IMR-90 (cell line): ENCODE results near the gene SLIT3. TPM values are rescaled to one million over a fixed set of nuclear protein-coding genes. Genes with fewer than 3 reads are reported as not detected.
A peak's percentile ranks its signal among the peaks of the same experiment; 100 is the strongest.

Experiments used
- ATAC-seq: fragments of 200-7000 bp; cut with Tn5 transposase; 2 replicates; pipeline ENCODE4 v1.9.1; 2020; ENCODE audit warnings: low read depth, mild to moderate bottlenecking, moderate library complexity
- BruUV-seq: library from RNA; stranded (reverse); fragments of 400-500 nt; replicated peaks from 2 replicates; lab custom pipeline; 2021; lab: Mats Ljungman, UMichigan
- CTCF ChIA-PET: fragments of 300-600 bp; formaldehyde crosslinking; extraction: SDS; loops from one replicate; lab custom pipeline; 2021; ENCODE audit warnings: antibody characterized with exemption; lab: Yijun Ruan, JAX
- POLR2A ChIA-PET: fragments of 300-600 bp; sonication (Branson Sonifier 250); formaldehyde crosslinking; loops from one replicate; lab custom pipeline; 2022; ENCODE audit warnings: antibody characterized with exemption; ENCODE audit not compliant: unreplicated experiment; lab: Charles Lee
- DNase-seq: peaks from one replicate; pipeline ENCODE4 v3.0.0; 2013
- H2AFZ ChIP-seq: replicated peaks from 2 replicates; pipeline ENCODE3; 2013; ENCODE audit warnings: low read length, mild to moderate bottlenecking; ENCODE audit not compliant: poor library complexity
- H2AK5ac ChIP-seq: 2 replicates; pipeline ENCODE4 v1.6.1; 2013; ENCODE audit warnings: low read depth, low read length, inconsistent platforms
- H2AK9ac ChIP-seq: replicated peaks from 2 replicates; pipeline ENCODE3; 2013; ENCODE audit warnings: mild to moderate bottlenecking, low read depth, low read length, moderate library complexity; ENCODE audit not compliant: poor library complexity
- H2BK120ac ChIP-seq: 2 replicates; pipeline ENCODE4 v1.6.1; 2013; ENCODE audit warnings: low read depth, low read length, inconsistent platforms
- H2BK15ac ChIP-seq: 3 replicates; pipeline ENCODE4 v1.6.1; 2013; ENCODE audit warnings: low read depth, low read length, inconsistent platforms
- H2BK20ac ChIP-seq: 2 replicates; pipeline ENCODE4 v1.6.1; 2013; ENCODE audit warnings: low read depth, mild to moderate bottlenecking, inconsistent platforms, low read length, moderate library complexity
- H2BK5ac ChIP-seq: 2 replicates; pipeline ENCODE4 v1.6.1; 2013; ENCODE audit warnings: mild to moderate bottlenecking, low read depth, low read length, inconsistent platforms; ENCODE audit not compliant: poor library complexity, severe bottlenecking
- H3K14ac ChIP-seq: replicated peaks from 2 replicates; pipeline ENCODE4 v1.6.1; 2013; ENCODE audit warnings: low read depth, low read length, inconsistent platforms
- H3K18ac ChIP-seq: 2 replicates; pipeline ENCODE4 v1.6.1; 2013; ENCODE audit warnings: low read depth, low read length, control low read depth
- H3K23ac ChIP-seq: 2 replicates; pipeline ENCODE4 v1.6.1; 2013; ENCODE audit warnings: low read depth, low read length, inconsistent platforms
- H3K27ac ChIP-seq: 2 replicates; pipeline ENCODE4 v1.5.1; 2013; ENCODE audit warnings: mild to moderate bottlenecking, control low read depth, low read length; ENCODE audit not compliant: insufficient read depth
- H3K27me3 ChIP-seq: 2 replicates; pipeline ENCODE4 v1.6.1; 2013; ENCODE audit warnings: low read length; ENCODE audit not compliant: control insufficient read depth, insufficient read depth
- H3K36me3 ChIP-seq: 2 replicates; pipeline ENCODE4 v1.6.1; 2013; ENCODE audit warnings: low read length, mixed read lengths; ENCODE audit not compliant: control insufficient read depth, insufficient read depth
- H3K4ac ChIP-seq: 2 replicates; pipeline ENCODE4 v1.6.1; 2013; ENCODE audit warnings: low read depth, low read length, inconsistent platforms
- H3K4me1 ChIP-seq: 2 replicates; pipeline ENCODE4 v1.6.1; 2013; ENCODE audit warnings: low read length, mixed read lengths; ENCODE audit not compliant: control insufficient read depth, insufficient read depth
- H3K4me2 ChIP-seq: 2 replicates; pipeline ENCODE4 v1.6.1; 2013; ENCODE audit warnings: low read depth, mild to moderate bottlenecking, control low read depth, low read length, moderate library complexity
- H3K4me3 ChIP-seq: 2 replicates; pipeline ENCODE4 v1.5.1; 2013; ENCODE audit warnings: low read depth, mild to moderate bottlenecking, control low read depth, low read length, moderate library complexity; ENCODE audit not compliant: insufficient read depth
- H3K56ac ChIP-seq: 2 replicates; pipeline ENCODE4 v1.6.1; 2013; ENCODE audit warnings: low read length, inconsistent platforms; ENCODE audit not compliant: insufficient read depth; ENCODE audit errors: extremely low read depth
- H3K79me1 ChIP-seq, 2 experiments: 2 replicates each; pipeline ENCODE4 v1.6.1; 2013; ENCODE audit warnings: low read length in 2 of 2, inconsistent platforms in 1 of 2, low read depth in 1 of 2
- H3K9ac ChIP-seq: 2 replicates; pipeline ENCODE4 v1.6.1; 2013; ENCODE audit warnings: low read depth, low read length, control low read depth
- H3K9me1 ChIP-seq: 2 replicates; pipeline ENCODE4 v1.6.1; 2013; ENCODE audit warnings: low read length, inconsistent platforms; ENCODE audit not compliant: insufficient read depth
- H3K9me3 ChIP-seq: 2 replicates; pipeline ENCODE4 v1.6.1; 2013; ENCODE audit warnings: low read length; ENCODE audit not compliant: control insufficient read depth, insufficient read depth
- H4K20me1 ChIP-seq: 2 replicates; pipeline ENCODE4 v1.6.1; 2013; ENCODE audit warnings: low read length, inconsistent platforms; ENCODE audit not compliant: insufficient read depth
- H4K5ac ChIP-seq: 2 replicates; pipeline ENCODE4 v1.6.1; 2013; ENCODE audit warnings: mild to moderate bottlenecking, low read depth, low read length, control low read depth
- H4K8ac ChIP-seq, 2 experiments: 2 replicates each; pipeline ENCODE4 v1.6.1; 2013; ENCODE audit warnings: low read depth in 2 of 2, low read length in 2 of 2, control low read depth in 1 of 2, inconsistent platforms in 1 of 2
- H4K91ac ChIP-seq: 2 replicates; pipeline ENCODE4 v1.6.1; 2013; ENCODE audit warnings: low read depth, low read length, inconsistent platforms; ENCODE audit not compliant: insufficient read depth
- BHLHE40 ChIP-seq: fragments of 150-350 bp; IDR thresholded peaks from 2 replicates; pipeline ENCODE4 v1.6.1; 2016; ENCODE audit warnings: mild to moderate bottlenecking, low read depth, low read length
- CHD1 ChIP-seq: IDR thresholded peaks from 2 replicates; pipeline ENCODE4 v1.6.1; 2012; ENCODE audit warnings: low read depth, low read length, improper control_type of control experiment
- MAFK ChIP-seq: IDR thresholded peaks from 2 replicates; pipeline ENCODE4 v1.6.1; 2012; ENCODE audit warnings: low read depth, low read length, improper control_type of control experiment
- RCOR1 ChIP-seq: IDR thresholded peaks from 2 replicates; pipeline ENCODE4 v1.6.1; 2012; ENCODE audit warnings: mild to moderate bottlenecking, low read length, improper control_type of control experiment; ENCODE audit not compliant: insufficient replicate concordance
- RFX5 ChIP-seq: IDR thresholded peaks from 2 replicates; pipeline ENCODE4 v1.8.0; 2012; ENCODE audit warnings: low read depth, mild to moderate bottlenecking, low read length, moderate library complexity
- WGBS, 2 experiments: methylation state at CpG; one replicate each; pipeline versions ENCODE4 v1.1.5 to v1.1.7; 2013; ENCODE audit warnings: missing lambda C conversion rate in 2 of 2; ENCODE audit not compliant: insufficient read length in 1 of 2; ENCODE audit errors: extremely low coverage in 2 of 2; 5-methylcytosine and 5-hydroxymethylcytosine counted together
- dilution Hi-C: fragments of 300-500 bp; cut with HindIII; formaldehyde crosslinking; loops from one replicate; pipeline ENCODE4 v1.14.3; 2018; ENCODE audit warnings: low sequenced_read_pairs; ENCODE audit not compliant: unreplicated experiment
- in situ Hi-C: fragments of 300-500 bp; cut with MboI; formaldehyde crosslinking; loops from 3 replicates; pipeline ENCODE4 v1.14.3; 2019; ENCODE audit warnings: low sequenced_read_pairs, inconsistent platforms, mixed read lengths
- intact Hi-C: fragments of 100-400 bp; cut with micrococcal nuclease; formaldehyde crosslinking; loops from 2 replicates; pipeline ENCODE4 v1.10.0; 2022
- polyA plus RNA-seq, 3 experiments: library from polyadenylated mRNA; depleted of rRNA; stranded (reverse); fragments of >200 nt; gene quantifications; 2 replicates each; pipeline ENCODE4 v1.2.3, GENCODE V29; 2012; ENCODE audit warnings: low replicate concordance in 1 of 3
- total RNA-seq: library from RNA; depleted of rRNA; stranded (reverse); fragments of >200 nt; gene quantifications from 2 replicates; pipeline ENCODE4 v1.2.3, GENCODE V29; 2012

The SLIT3 gene
- total and polyA plus RNA-seq, 2 of the 4 experiments (the other 2 are of a cell fraction), result 0.18 to 0.50 TPM

DNA sequence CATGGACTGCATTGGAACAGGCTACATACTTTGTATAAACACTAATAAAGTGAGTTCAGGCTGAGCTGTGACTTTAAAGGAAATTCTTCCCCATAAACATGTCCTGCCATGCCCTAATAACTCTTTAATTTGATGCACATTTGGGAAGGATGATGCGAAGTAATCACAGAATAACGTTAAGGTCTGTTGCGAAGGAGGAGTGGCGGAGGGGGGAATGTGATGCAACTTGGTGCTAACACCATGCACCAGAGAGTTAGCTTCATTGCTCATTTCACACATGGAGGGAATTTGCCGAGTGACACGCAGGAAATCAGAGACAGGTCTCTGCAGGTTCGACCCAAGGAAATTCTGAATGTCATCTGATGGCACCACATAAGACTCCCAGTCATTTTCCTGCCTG, 32.9 kb downstream of the SLIT3 start:
- Histone ChIP-seq H3K27me3 (no peaks in the 10 kb centered on the region), H3K23ac (no peak overlapping the region), H3K9ac (no peak overlapping the region), H3K9me3 (no peaks in the 10 kb centered on the region), H3K14ac (no peak overlapping the region), H3K56ac (no peak overlapping the region), H3K36me3 (no peaks in the 10 kb centered on the region), H2BK15ac (no peak overlapping the region), H4K8ac (no peak overlapping the region), H3K4ac (no peak overlapping the region), H4K5ac (no peak overlapping the region), H2BK5ac (no peak overlapping the region), H2BK20ac (no peak overlapping the region), H3K79me1 (no peaks in the 10 kb centered on the region), H3K9me1 (no peaks in the 10 kb centered on the region; the same call in 1 of the 2 replicates), H2AFZ (no peak overlapping the region), H2AK9ac (no peak overlapping the region), H4K91ac (no peak overlapping the region), H3K18ac (no peak overlapping the region), H3K4me1 (no peaks in the 10 kb centered on the region), H3K27ac (no peak overlapping the region), H2AK5ac (no peak overlapping the region), H2BK120ac (no peak overlapping the region), H3K4me2 (no peak overlapping the region), H4K20me1 (no peaks in the 10 kb centered on the region), H3K4me3 (no peak overlapping the region)
- ChIA-PET POLR2A (no interaction called here), CTCF (no interaction called here)
- in situ Hi-C loops (no loop called here), dilution Hi-C loops (no loop called here), intact Hi-C loops (no loop called here)
- TF ChIP-seq RCOR1 (no peak), MAFK (no peak), BHLHE40 (no peak), RFX5 (no peak), CHD1 (no peak)
- BruUV-seq, result no TSS peak
- DNase-seq, result no peak
- ATAC-seq, result peak; percentile 32; the same call in 1 of the 2 replicates
- 90% methylated on average over 2 of the region's 7 CpGs; no CpG with 5 or more reads in 1 of the 2 experiments for WGBS, 2 experiments
